IPS DF 19.7 (cell line): Measurements from ENCODE around the gene SH3RF2.
"Not testable (repeated sequence)": the region's sequence is repeated elsewhere in the genome, so short reads cannot be mapped to it uniquely, and the experiment has no call there.

Source experiments
- DNase-seq: peaks from one replicate; pipeline ENCODE4 v3.0.0-alpha.2; 2013; ENCODE audit warnings: low read depth, low spot score

Gene SH3RF2, protein sequence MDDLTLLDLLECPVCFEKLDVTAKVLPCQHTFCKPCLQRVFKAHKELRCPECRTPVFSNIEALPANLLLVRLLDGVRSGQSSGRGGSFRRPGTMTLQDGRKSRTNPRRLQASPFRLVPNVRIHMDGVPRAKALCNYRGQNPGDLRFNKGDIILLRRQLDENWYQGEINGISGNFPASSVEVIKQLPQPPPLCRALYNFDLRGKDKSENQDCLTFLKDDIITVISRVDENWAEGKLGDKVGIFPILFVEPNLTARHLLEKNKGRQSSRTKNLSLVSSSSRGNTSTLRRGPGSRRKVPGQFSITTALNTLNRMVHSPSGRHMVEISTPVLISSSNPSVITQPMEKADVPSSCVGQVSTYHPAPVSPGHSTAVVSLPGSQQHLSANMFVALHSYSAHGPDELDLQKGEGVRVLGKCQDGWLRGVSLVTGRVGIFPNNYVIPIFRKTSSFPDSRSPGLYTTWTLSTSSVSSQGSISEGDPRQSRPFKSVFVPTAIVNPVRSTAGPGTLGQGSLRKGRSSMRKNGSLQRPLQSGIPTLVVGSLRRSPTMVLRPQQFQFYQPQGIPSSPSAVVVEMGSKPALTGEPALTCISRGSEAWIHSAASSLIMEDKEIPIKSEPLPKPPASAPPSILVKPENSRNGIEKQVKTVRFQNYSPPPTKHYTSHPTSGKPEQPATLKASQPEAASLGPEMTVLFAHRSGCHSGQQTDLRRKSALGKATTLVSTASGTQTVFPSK

DNA sequence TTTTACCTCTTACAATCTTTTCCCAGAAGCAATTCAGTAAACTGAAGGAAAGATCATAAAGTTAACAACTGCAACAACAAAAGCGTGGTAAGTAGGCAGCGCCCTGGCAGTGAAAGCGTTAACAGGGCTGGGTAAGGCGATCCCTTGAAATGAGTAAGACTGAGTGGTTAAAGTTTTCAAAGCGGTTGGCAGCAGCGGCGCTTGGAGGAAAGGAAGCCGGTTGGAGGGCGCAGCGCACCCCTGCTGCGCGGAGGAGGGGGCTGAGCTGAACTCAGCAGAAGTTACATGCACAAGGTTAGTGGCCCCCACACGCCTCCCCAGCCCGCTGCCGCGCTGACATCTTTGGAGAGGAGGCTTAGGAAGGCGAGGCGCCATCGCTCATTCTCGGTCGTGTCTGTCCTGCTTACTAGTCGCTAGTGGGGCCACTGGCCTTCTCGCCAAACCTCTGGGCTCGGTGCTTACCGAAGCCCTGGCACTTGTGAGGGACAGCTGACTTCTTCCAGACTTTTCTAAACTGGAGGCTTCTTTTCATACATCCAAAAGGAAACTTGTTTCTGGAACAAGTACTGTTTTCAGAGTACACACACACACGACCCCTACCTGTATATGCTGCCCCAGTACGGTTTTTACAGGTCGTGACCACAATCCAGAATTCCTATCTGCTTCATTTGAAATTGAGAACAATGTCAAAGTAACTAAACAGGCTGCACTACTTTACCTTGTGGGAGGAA is at the start of gene SH3RF2:
Gene SH3RF2, plus strand, starts transcription at position 178 of the 731 bp plus-strand sequence. CDS start 1,351 bp downstream, outside the sequence.
- DNase-seq = peak; percentile 92

DNA sequence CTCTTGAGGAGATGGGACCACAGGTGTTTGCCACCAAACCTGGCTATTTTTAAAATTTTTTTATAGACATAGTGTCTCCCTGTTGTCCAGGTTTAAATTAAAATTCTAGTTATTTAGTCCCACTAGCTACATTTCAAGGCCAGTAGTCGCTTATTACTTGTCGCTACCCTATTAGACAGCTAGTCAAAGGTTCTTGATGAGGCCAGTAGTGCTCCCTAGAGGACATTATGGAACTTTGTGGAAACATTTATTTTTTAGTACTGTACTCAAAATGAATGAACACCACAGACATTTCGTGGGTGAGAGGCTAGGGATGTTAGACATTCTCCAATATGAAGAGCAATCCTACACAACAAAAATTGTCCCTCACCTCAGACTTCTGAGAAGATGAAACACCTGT is 49.2 kb upstream of the SH3RF2 start:
- no peak for DNase-seq

DNA sequence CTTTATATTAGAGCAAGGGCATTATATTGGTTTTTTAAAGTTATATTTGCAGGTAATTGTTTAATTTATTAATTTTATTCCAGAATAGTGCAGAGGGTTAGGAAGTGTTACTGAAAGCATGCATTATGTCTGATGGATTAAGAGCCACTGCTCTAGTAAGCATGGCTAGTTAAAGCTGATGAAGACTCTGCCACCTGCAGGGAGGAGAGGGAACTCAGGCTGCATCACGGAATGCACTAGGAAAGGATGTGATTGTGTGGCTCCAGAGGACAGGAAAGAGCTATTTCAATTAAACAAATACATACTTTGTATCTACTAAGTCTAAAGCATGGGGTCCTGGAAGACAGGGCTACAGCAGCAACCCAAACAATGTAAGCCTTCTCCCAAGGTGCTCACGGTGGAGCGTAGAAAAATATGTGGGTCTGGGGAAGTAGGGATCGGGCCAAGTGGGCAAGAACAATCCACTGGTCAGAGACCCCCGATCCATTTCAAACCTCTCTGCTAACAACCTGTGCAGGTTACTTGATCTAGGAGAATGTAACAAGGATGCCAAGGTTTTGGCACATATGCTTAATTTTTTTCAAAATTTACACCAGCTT is 48.3 kb upstream of the SH3RF2 start:
- DNase-seq = peak; percentile 23

DNA sequence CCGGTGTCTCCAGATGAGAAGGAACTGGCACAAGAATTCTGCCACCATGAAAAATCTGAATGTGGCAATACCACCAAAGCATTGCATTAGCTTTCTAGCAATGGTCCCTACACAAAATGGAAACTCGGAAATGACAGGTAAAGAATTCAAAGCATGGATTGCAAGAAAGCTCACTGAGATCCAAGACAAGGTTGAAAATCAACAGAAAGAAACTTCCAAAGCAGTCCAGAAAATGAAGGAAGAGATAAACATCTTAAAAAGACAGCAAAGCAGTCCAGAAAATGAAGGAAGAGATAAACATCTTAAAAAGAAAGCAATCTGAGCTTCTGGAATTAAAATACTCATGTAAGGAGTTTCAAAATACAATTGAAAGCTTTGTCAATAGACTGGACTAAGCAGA is 46.8 kb upstream of the SH3RF2 start:
- no peak for DNase-seq

- DNase-seq = not testable (repeated sequence)
Measured at GRCh38 chr5:145891378-145891777, 45.0 kb upstream of the SH3RF2 start.

GRCh38 chr5:145898171-145898570 is 38.2 kb upstream of the SH3RF2 start:
- DNase-seq = no peak

GRCh38 chr5:145902421-145902820 is 34.0 kb upstream of the SH3RF2 start:
- no peak for DNase-seq

- no peak for DNase-seq
Measured at GRCh38 chr5:145903113-145903512, 33.3 kb upstream of the SH3RF2 start.

DNA sequence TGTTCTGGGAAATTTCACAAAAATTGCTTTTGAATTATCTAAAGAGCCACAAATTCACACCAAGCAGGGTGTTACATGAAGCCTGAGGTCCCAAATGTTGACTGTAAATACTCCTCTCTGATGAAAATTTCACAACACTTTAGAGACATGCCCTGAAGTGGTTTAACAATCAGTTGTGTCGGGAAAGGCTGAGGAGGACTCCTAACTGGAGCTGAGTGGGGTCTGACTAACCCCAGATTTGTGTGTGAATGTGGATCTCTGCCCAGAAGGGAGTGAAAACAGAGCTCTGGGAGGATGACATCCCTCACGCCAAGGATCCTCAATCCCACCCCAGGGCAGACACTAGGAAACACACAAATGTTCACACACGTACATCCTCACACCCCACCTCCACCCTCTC is 32.5 kb upstream of the SH3RF2 start:
- DNase-seq = no peak

DNA sequence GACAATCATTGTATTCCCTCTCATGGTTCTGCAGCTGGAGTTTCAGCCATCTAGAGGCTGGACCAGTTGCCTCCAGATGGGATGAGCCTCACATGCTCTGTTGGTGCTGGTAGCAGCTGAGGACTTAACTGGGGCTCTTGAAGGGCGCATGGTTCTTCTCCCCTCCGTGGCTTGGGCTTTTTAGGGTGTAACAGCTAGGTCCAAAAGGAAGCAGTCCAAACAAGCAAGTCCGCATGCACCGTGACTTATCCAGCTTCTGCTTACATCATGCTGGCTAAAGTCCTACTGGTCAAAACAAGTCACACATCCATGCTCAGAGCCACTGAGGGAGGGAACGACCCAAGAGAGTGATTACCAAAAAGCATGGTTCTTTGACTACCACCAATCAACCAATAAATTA is 31.6 kb upstream of the SH3RF2 start:
- DNase-seq = no peak

- DNase-seq = no peak
Measured at GRCh38 chr5:145906401-145906800, 30.0 kb upstream of the SH3RF2 start.

- no peak for DNase-seq
Measured at GRCh38 chr5:145908206-145908960, 28.0 kb upstream of the SH3RF2 start.

- no peak for DNase-seq
Measured at GRCh38 chr5:145911164-145911563, 25.2 kb upstream of the SH3RF2 start.

GRCh38 chr5:145912019-145912418 is 24.4 kb upstream of the SH3RF2 start:
- no peak for DNase-seq

DNA sequence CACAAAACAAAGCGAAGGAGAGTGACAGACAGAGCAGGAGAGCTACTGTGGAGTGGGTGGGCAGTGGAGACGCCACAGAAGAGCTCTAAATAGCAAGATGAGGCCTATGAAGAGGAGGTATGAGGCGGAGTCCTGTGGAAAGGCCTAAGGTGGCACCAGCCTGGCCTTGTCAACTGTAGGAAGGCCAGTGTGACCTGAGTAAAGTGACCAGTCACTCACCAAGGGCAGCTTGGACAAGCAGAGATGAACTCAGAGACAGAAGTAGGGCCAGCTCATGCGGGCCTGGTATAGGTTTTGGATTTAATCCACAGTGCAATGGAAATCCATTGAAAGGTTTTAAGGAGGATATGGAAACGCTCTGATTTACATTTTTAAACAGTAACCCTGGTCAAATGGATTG is 23.8 kb upstream of the SH3RF2 start:
- no peak for DNase-seq

GRCh38 chr5:145913701-145914100 is 22.7 kb upstream of the SH3RF2 start:
- no peak for DNase-seq

DNA sequence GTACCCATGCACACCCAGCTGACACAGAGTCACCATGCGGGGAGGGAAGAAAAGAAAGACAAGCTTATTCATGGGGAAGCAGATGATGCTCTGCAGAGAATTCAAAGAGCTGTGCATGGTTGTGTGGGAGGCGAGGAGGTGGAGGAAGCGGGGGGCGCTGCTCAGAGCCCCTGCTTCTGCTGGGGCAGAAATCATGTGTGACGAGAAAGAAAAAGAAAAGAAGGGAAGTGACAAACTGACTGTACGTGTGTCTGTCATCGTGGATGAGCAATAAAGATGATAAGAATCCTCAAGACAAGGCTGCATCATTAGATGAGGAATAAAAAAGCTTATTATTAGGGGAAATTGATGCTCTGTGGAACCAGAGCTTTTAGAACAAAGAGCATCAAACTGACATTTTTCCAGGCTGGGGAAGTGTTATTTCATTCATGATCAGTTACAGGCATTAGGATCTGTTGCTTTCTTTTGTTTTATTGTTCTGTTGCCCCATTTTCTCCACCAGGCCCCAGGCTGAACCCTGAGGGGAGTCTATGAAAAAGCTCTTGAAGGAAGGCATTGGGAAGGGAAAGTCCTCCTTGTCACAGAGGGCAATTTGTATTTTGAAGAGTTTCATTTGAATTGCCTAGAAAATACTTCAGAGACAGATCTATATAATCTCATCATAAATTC is 20.3 kb upstream of the SH3RF2 start:
- no peak for DNase-seq

- DNase-seq = no peak
Measured at GRCh38 chr5:145917288-145917687, 19.1 kb upstream of the SH3RF2 start.

- DNase-seq = no peak
Measured at GRCh38 chr5:145918397-145918796, 18.0 kb upstream of the SH3RF2 start.

DNA sequence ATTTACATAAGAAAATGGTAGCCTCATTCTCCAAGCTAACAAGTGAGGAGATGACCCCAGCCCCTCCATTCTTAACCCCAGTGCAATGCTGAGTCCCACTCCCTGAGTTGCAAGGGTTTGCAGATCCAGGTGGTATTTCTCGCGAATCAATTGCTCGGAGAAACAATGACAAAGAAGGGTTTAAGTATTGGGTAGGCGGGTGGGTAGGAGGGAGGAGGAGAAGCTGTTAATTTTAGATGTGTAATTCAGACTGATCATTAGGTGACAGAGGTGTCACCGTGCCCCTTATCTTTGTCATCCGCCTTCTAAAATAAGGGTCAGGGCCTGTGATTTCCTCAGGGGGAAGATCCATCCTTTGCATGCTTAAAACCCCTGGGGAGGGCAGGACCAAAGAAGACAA is 17.0 kb upstream of the SH3RF2 start:
- DNase-seq = no peak
